ENCODE data around the gene CAMK1D.

CAMK1D gene

DNA sequence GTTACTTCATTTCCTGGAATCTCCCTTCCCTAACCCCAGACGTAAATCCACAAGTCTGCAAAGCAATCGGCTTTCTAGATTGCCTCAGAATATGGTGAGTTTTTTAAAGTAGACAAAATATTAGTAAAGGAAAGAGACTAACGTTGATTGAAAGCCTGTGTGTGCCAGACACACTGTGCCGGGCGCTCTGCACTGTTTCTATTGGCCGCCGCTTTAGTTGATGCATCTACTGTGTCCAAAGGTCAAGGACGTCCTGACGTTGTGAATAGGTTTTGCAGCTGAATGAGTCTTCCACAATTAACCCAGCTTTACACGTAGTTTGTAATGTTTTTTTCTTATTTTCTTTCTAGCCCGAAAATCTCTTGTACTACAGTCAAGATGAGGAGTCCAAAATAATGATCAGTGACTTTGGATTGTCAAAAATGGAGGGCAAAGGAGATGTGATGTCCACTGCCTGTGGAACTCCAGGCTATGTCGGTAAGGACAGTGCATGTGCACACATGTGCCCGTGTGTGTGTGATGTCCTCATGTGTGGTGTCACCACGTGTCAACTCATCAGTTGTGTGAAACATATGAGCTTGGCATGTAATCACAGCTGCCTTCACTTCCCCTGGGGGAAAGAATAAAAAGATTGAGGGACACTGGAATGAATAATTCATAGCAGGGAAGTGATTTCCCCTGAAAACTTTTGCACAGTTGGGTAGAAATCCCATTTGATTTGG is 420.1 kb downstream of the CAMK1D start:
- no peak for DNase-seq (ENCODE audit: low read depth)

DNA sequence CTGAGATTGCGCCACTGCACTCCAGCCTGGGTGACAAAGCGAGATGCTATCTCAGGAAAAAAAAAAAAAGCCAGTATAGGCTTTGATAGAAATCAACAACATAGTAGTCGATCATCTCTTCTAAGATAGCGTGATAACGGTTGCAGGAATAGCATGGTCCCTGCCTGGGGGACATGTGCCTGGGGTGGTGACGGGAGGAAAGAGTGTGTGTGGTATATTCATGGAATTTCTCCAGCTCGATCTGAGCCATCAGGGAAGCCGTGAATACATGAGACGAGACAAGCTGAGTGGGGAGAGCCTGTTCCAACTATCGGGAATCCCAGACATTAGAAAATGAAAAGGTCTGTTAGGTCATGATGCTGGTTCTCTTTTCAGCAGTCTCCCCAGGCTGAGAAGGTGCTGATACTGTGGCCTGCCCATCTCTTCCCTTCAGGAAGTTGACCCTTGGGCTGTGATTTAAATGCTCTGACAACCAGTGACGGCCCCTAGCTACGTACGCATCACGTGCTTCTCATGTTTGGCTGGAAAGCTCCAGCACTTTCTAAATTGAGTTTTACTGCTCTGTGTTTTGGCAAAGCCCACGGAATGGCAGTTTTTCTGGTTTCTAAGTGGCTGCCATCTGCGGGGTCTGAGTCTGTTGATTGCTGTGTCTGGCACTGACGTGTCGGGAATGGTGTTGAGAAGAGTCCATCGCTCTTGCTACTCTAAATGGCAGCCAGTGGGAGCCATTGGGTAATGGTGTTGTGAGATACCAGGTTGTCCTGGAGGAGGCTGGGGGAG is 422.8 kb downstream of the CAMK1D start:
- no peak for DNase-seq (ENCODE audit: low read depth)

DNA sequence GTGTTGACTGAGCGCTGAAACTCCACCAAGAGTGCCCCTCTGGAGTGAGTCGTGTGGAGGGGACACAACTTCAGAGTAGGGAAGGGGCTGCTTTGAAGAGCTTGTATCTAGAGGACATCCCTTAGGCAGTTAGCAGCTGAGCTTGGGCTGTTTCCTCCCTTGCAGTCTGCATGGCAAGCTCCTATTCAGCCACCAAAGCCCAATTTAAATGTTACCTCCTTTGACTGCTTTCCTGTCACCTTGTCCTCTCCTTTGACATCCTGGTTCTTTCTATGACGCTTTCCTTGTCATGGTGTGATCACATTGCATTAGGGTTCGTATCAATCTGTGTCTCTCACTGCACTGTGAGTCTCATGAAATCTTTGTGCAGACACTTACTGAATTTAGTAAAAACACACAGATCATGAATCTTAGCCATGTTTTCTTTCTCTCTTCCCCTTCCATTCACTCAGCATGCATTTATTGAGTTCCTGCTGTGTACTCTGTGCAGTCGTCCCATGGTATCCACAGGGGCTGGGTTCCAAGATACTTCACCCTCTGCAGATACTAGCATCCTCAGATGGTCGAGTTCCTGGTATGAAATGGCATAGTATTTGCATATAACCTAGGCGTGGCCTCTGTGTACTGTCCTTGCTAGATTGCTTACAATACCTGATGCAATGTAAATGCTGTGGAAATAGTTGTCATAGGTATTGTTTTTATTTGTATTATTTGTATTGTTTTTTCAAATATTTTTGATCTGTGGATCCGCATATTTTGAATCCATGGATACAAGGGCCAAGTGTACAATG is 423.6 kb downstream of the CAMK1D start:
- no peak for DNase-seq (ENCODE audit: low read depth)

DNA sequence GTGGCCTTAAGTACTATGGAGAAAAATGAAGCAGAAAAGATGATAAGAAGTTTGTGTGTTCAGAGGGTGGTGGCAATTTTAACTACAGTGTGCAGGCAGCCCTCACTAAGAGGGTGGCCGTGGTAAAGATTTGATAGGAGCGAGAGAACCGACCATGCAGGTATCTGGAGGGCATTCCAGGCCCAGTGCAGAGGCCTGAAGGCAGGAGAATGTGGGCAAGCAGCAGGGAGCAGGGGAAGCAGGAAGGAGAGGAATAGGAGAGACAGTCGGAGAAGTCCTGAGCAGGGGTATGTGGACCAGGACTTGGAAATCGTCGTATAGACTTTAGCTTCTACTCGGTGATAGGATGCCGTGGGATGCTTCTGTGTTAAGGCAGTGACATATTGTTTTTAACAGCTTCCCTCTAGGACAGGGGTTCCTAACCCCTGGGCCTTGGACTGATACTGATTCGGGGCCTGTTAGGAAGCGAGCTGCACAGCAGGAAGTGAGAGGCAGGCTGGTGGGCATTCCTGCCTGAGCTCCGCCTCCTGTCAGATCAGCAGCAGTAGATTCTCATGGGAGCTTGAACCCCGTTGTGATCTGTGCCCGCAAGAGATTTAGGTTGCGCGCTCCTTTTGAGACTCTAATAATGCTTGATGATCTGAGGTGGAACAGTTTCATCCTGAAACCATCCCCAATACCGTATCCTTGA is 425.0 kb downstream of the CAMK1D start:
- no peak for DNase-seq (ENCODE audit: low read depth)

DNA sequence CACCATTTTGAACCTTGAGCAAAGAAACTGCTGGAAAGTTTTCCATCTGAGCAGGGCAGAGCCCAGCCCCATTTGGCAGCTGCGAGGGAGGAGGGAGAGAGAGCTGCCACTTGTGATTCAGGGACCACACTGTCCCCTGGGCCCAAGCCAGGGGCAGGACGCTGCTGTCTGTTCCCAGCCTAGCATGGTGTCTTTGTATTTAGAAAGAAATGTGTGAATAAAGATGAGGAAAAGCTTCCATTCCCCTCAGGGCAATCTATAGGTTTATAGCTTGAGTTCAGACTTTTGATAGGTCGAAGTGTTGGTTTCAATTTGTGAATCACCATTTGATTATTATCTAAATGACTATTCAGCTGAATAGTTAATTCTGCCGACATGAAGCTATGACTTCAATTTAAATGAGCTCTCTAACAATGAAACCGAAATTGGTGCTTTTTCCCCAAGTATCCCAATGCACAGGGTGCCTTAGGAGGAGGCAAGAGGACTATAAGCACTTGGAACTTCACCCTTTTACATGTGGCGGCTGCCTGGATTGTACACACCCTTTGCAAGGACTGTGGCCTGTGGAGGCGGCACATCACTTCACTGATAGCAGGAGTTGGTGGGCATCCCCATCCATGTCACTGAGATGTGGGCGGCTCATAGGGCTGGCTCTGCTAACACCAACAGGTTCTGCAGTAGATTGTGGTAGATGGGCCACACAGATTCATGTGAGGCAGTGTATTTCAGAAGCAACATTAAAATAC is 428.7 kb downstream of the CAMK1D start:
- DNase-seq (ENCODE audit: low read depth), result no peak

DNA sequence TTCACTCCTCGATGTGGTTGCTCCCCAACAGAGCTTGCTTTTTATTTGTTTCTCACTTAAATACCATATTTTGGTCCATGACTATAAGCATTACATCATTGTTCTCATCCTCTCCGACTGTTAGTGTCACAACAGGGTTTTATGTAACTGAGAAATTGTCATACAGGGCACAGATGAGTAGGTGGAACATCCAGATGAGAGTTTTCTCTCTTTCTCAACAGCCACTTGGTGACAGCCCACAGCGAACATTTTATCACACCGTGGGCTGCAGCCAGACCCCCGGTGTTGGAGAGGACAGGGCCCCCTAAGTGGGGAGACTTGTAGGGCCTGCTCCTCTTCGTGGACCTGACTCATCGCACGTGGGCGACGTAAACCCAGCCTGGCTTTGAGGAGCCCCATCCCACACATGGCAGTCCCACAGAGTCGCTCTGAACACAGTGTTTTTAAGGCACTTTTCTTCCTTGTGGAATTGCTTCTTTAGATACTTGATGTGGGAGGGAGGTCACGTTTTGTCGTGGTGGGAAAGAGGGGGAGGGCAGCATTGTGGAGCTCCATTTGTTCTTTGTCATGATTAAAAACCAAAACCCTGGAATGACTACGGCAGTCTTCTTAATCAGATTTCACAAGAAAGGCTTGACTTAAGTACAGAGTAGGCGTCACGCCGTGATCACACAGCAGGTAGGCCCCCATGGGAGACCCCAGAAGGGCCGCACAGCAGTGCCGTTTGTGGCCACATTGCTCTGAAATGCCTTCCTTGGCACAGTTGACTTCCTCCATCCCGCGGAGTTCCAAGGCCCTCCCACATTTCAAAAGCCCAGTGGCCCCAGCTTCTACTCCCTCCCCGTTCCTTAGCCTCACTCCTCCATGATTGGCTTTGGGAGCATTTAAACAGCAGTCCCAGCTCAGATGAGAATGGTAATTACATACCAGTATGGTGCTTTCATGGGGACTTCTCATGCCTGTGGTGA is 431.6 kb downstream of the CAMK1D start:
- no peak for DNase-seq (ENCODE audit: low read depth)

DNA sequence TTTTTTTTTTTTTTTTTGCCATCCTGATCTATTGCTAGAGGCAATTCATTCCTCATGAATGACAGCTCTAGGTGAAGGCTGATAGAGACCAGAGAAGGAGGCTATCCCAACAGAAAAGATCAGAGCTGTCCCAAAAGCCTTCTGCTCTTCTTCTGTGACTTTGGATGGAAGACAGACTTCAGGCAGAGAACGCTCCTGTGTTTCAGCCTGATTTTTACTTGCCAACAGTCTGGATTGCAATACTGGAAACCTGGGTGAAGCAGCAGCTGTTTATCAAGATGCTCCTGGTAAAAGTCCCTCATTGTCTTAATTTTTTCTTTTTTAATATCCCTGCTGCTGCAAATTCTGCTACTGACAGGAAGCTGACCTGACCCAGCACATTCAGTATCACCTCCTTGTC is 432.6 kb downstream of the CAMK1D start:
- DNase-seq (ENCODE audit: low read depth), result no peak

DNA sequence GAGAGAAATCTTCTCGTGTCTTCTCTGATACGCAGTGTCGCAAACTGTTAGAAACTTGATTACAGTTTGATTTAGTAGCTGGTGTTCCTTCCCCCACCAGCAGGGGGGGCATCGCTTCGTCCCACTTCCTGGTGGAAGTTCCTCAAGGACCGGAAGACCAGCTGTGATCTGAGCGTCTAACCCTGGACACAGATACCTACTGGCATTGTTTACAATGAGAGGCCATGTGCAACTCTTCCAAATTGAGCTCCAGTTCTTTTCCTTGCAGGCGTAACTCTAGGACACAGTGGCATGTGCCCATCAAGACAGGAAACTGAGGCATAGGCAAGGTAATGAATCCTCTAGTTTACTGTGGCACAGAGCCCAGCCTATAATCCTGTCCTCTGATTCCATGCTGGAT is 433.2 kb downstream of the CAMK1D start:
- peak; percentile 7 for DNase-seq (ENCODE audit: low read depth)

DNA sequence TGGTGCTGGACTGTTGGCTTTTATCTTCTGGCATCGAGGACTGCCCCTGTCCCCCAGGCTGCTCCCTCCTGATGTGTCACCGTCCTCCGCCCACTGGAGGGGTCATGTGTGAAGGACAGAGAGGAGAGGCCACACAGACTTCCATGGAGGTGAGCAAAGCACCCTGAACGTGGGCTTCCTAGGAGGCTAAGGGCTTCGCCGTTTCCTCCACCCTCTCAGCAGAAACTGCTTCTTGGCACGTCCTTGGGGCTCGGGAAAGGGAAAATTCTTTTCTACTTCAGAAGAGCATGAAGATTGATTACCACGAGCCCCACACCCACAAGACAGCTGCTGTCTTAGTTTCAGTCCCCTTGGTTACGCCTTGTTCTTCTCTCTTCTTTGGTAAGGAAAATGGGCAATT is 433.9 kb downstream of the CAMK1D start:
- DNase-seq (ENCODE audit: low read depth), result no peak

DNA sequence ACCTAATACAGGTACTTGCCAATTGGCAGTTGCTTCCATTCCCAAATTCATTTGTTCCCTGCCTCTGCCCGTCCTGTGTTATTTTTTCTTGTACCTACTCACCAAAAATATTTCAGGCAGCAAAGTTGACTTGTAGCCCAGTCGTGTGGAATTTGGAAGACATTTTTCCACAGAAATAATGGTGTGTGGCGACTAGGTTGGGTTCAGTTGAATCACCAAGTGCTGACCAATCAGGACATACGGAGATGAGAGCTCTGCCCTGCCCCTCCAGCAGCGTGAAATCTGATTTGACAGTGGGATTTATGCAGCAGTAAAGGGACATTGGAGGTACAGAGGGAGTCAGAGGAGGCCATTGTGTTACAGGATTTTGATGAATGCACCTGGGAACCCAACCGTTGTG is 435.3 kb downstream of the CAMK1D start:
- no peak for DNase-seq (ENCODE audit: low read depth)

DNA sequence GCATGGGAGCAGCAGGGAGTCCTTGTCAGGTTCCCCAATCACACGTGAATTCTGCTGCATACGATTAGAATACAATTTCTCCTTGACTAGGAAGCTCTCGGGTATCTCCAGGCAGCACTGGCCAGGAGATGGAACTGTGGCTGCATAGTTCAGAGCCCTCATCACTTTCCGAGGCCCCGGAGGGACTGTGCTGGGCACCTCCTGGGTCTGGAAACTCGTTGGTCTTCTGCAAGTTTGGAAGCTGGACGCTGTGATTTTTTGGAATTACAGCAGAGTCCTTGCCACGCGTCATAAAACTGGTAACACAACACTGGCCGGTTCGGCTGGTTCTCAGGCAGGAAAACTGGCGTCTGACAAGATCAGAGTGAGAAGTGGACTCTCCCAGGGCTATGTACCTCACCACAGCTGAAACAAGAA is 436.1 kb downstream of the CAMK1D start:
- DNase-seq (ENCODE audit: low read depth), result no peak

DNA sequence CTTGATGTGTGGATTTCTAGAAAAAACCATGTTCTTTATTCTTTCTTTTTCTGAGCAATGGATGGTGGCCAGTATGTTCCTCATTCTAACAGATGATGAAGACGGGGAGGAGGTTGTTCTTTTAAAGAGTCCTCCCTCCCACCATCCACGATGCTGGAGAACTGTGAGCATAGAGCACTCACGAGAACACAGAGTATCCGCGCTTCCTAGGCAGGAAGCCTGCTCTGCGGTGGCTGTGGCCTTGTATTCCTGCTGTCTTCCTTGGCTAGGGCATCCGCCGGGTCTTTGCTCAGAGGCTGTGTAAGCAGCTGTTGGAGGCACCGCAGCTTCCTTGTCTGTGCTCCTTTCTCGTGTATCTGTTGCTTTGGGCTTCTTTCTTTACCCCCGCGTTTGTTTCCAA is 437.9 kb downstream of the CAMK1D start:
- no peak for DNase-seq (ENCODE audit: low read depth)

DNA sequence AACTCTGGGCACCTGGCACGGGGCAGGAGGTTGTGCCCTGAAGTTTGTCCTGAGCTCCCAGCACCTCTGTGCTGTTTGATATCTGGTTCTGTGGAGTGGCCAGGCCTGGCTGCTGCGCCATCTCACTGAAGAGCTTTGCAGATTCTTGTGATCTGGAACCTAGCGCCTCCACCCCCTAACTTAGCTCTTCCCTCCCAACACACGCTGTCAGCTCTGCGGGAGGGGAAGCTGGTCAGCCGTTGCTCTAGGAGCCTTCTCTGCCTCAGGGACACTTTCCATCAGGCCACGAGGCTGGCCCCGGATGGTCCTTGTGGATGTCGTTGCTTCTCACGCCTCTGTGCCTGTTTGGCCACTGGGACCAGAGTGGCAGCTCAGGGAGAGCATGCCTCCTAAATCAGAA is 438.9 kb downstream of the CAMK1D start:
- DNase-seq (ENCODE audit: low read depth), result no peak

DNA sequence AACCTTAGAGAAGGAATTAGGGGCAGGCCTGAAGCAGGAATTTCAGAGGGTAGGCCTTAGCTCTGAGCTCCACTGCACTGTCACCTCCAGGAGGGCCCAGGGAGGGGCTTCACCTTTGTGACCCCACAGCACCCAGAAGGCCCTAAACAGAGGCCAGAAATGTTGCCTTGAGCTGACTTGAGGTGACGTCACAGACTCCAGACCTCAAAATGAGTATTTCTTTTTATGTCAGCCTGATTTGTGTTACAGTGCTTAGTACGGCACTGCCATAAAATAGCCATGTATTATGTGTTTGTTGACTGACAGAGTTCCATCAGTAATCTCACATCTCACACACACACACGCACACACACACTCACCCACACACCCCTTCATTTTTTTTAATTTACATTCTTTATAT is 440.9 kb downstream of the CAMK1D start:
- DNase-seq (ENCODE audit: low read depth), result no peak

DNA sequence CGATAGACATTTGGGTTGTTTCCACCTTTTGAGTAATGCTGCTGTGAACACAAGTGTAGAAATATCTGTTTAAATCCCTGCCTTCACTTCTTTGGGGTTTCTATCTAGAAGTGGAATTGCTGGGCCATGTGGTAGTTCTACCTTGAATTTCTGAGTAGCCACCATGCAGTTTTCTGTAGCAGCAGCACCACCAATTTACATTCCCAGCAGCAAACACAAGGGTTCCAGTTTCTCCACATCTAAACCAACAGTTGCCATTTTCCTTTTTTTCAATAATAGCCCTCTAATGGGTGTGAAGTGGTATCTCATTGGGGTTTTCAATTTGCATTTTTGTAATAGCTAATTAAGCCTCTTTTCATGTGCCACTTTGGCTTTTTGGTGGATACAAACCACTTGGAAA is 442.4 kb downstream of the CAMK1D start:
- no peak for DNase-seq (ENCODE audit: low read depth)

DNA sequence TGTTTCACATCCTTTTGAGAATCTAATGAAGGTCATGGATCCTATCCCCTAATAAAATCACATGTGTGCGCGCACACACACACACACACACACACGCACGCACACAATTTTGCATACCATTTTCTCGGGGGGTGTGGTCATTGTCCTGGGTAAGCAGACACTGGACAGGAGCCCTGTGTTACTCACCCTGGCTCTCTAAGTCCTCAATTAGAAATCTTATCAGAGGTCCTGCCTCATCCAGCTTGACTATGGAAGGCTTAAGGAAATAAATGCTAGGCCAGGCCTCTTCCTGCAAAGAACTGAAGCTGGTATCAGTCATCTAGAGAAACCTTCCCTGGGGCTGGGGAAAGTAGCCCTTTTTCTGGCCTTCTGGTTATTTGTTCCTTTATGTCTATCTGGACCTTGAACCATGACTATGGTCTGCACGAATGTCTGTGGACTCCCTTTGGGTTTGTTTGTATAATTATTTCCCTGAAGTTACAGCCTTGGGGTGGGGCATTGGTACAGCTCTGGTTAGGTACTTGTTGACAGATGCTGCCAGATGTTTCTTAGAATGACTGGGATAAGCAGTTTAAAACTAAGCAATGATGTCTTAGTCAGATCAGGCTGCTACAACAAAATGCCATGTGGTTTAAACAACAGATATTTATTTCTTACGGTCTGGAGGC is 443.7 kb downstream of the CAMK1D start:
- DNase-seq (ENCODE audit: low read depth), result no peak

DNA sequence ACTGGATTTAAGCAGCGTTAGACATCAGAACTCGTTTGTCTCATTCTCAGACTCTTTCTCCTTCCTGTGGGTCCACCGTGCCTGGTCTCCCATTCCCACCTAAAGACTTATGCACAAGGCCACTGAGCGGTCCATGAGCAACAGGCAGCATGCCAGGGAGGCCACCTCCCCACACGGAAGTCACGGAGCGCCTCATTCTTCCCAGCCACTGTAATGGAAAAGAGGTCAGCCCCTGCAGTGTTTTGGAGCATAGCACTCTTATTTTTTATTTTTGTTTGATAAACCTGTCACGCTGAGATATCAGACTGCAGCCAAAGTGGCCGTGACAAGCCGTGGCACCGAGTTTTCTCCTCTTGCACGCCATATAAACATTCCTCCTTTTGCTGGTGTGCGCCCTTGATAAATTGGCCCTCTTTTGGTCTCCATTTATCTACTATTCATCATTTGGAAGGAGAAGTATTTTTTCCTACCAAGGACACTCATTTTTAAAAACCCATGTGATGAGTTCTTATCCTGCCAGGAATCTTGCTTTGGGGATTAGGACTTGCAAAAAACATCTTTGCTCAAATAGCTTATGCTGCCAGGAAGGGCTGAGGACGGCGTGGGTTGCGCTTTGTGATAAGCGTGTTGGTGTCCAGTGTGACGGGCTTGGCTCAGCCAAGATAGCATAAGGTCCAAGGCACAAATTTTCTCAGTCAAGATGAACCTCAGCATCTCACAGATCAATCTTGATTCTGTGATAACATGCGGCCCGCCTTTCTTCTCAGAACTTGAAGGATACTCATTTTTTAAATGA is 446.2 kb downstream of the CAMK1D start:
- no peak for DNase-seq (ENCODE audit: low read depth)

DNA sequence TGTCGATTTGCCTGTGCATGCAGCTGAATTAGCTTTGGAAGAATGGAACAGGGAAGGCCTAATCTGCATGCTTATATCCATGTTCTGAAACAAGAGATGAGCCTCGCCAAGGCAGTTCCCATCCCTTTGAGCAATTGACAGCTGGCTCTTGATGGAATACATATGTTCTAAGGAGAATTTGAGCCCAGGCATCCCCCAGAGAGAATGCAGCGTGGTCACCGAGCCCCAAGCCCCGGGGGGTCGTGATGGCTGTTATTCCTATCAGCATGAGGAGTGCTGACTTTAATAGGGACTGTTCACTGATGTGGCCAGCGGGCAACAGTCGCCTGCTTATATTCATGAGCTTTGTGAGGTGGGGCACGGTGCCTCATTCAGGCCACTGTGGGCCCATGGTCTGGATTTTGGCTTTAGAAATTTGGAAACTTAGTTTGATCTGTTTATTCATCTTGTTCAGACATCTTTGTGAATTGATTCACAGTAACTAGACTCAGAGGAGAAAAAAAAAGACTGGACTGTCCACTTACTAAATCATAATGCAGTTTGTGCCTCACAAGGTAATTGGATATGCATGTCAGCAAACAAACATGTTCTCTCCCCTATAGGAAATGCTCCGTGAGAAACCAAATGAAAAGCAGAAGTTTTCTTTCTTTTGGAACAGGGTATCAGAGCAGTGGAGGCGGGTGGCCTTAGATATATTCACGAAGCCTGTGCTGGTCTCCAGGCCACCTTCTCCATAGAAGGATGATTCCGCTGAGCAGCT is 447.2 kb downstream of the CAMK1D start:
- no peak for DNase-seq (ENCODE audit: low read depth)
